Fibroblast of upper back skin (primary cell): ENCODE data around the gene TNC.

Experiments used
- DNase-seq: peaks from one replicate; pipeline ENCODE4 v3.0.0-alpha.2; 2013

TNC gene

GRCh38 chr9:115005322-115005721, 112.6 kb downstream of the TNC start:
- no peak for DNase-seq

- DNase-seq, result peak; percentile 29
Measured at GRCh38 chr9:115004545-115004944, 113.4 kb downstream of the TNC start.

GRCh38 chr9:115002371-115003120, 115.4 kb downstream of the TNC start:
- no peak for DNase-seq

DNA sequence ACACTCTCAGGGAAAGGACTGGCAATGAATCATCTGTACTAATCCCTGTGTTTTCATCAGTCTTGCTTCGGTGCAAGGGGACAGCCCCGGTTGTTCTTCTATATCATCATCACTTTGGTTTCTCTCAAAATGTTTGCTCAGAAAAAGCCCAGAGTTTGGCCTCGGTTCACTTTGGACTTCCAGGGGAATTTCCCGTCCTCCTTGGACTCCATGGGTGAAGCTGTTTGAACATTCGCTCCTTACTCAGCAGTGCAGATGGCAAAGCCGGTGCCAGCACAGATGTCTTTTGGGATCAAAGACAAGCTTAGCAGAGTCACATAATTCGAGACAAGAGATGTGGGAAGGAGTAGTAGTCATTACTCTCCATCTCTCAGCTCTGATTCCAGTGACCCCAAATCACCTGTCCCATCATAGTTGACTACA, 117.7 kb downstream of the TNC start:
- no peak for DNase-seq

GRCh38 chr9:114998326-114998725, 119.6 kb downstream of the TNC start:
- no peak for DNase-seq

DNA sequence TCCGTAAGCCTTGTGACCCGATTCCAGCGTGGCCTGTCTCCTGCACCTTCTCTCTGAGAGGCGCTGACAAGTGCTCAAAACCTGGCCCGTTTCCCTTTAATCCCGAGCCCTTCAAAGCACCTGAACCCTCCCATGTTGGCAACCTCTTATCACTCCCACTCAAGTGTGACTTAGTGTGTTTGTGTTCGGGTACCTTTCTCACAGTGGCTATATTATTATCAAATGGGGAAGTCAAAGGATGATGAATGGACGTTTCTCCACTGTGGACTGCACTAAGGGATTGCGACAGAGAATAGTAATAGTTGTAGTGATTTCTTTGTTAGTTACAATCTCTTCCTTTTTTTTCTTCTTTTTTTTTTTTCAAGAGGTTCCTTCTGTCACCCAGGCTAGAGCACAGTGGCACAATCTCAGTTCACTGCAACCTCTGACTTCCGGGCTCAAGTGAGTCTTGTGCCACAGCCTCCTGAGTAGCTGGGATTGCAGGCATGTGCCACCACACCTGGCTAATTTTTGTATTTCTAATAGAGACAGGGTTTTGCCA, 122.2 kb downstream of the TNC start:
- no peak for DNase-seq

DNA sequence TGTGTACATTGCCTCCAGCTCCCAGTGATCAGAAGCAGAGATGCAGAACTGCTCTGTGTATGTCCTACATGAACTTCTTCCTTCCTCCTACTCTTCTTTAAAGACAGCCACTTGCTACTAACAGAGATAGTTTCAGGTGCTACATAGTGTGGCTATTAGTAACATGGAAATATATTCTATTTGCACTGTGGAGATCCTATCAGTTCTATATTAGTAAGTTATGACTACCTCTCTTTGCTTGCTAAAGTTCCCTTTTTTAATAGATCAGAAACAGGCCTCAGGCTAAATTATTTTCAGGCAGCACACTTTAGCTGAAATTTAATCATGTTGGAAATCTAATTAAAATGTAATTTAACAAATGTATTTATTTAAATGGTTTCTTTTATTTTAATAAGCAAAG, 123.2 kb downstream of the TNC start:
- no peak for DNase-seq

DNA sequence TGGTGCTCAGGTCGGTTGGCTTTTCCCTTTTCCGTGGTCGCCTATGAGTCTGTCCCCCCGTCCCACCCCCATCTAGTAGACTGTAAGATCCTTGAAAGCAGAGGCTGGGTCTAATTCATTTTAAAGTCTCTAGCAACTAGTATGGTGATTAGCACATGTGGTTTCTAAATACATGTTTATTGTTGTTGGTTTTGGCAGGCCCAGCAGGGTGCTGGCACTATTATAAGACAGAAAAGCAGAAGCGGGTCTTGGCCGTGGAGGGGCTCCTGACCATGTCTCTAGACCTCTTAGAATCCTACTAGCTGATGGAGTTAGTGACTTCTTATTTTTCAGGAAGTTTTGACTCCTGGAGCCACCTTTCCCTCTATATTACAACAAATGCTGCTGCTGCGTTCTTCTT, 126.1 kb downstream of the TNC start:
- DNase-seq, result no peak

GRCh38 chr9:114990901-114991300, 127.1 kb downstream of the TNC start:
- no peak for DNase-seq

DNA sequence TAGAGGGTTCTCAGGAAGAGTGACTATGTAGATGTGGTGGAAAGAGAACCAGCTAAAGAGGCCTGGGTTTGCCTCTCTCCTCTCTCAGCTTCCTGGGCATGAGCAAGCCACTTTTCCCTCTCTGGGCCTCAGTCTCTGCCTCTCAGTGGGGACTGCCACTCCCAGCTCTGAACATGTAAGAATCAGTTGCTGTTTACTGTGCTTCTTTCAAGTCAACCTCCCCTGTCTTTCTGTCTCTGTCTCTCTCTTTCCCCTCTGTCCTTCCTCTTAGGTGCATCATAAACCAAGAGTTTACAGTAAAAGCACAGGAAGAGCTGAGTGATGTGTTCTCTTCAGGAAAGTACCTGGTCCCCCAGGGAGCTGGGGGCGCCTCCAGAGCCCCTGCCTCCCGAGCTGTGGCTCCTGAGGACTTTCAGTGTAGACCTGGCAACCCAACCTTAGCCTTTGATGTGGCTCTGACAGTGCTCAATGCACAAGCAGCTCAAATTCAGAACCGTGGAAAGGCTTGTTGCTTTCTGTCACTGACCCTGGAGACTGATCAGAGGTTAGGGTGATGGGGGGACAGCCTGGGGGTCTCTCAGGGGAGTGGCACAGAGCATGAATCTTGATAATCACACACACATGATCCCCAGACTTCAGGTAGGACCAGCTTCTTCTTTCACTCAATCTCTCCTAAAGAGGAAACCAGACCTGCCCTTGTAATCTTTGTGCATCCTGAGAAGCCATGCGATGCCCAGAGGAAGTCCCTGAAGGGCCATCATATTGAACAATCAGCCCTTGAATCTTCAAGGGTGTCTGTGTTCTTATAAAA, 128.2 kb downstream of the TNC start:
- DNase-seq, result no peak

- DNase-seq, result no peak
Measured at GRCh38 chr9:114988962-114989599, 128.9 kb downstream of the TNC start.

DNA sequence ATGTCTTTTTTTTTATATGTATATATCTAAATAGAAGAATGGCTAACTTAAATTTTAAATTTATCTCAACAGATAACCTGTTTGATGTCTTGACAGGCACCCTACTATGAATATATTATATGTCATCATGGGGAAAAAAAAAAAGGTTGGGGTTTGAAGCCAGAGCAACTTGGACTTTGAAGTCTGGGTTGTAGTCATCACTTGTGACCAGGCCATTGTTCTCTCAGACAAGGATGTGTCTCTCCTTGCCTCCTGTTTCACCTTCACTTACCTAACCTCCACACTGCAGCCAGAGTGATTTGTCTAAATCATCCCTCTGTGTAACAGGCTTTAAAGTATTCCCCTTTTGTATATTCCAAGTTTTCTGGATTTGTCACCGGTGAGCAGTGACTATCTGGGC, 130.8 kb downstream of the TNC start:
- no peak for DNase-seq

DNA sequence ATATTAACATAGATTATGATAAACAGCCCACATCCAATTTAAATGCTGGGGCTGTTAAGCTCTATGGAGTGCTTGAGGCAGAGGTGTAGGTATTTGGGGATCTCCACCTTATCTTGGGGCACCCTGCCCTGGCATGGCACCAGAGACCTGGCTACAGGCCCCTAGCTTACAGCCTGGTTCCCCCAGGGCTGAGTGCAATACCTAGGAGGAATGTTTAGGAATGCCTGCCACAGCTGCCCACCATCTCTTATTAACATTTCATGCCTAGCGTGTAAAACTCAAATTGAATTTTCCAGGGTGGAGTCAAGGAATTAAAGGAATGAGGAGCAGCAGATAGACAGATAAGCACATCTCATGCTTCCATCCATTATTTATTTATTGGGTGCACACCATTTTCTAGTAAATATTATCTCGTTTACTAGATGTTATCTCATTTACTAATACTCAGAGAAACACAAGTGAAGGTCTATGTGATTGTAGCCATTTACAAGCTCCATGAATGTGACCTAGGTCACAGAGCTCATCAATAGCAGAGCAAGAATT, 131.9 kb downstream of the TNC start:
- no peak for DNase-seq

DNA sequence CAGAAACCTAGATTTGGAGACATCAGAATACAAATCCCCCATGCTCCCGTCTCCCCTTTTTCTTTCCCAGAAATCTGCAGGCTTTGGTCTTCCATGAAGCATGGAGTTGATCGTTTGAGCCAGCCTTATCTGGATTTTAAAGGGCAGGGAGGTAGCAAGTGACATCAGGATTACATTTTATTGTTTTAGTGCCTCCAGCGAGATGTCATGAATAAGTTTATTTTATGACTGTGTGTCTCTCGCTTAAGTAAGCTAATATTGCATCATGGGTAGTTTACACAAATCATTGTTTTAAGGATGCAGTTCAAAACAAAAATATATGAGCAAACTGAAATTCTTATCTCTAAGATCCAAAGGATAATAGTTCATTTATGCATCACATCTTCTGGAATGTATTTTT, 136.9 kb downstream of the TNC start:
- no peak for DNase-seq

DNA sequence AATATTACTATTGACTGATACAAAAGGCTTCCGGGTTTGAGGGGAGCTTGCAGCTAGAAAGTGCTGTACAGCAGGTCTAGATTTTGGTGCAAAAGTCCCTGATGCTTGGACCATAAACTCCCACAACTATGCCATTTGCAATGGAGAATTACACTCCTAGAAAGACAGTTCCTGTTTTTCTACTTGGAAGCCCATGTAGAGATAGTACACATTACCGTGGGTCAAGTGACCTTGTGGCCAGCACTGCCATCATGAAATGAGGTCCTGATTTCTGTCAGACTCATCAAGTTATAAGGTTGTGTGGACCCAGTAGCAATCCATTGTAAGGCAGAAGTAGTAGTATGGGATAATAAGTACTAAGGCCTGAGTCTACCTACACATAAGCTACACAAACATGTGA, 144.7 kb downstream of the TNC start:
- DNase-seq, result no peak

- DNase-seq, result no peak
Measured at GRCh38 chr9:114972510-114973136, 145.3 kb downstream of the TNC start.
